ENCODE data around the gene NAA15. TPM values are rescaled to one million over a fixed set of nuclear protein-coding genes. Genes with fewer than 3 reads are reported as not detected.
"Not testable (repeated sequence)": the region's sequence is repeated elsewhere in the genome, so short reads cannot be mapped to it uniquely, and the experiment has no call there.

The NAA15 gene
- total RNA-seq, 1 donor from 2014 or later, result 33.1 TPM

- Histone ChIP-seq H3K36me3 (peaks cover 36% of the 10 kb centered on the region), H3K4me3 (no peak overlapping the region), H3K4me1 (no peaks in the 10 kb centered on the region), H3K27ac (replicated peaks) (no peak overlapping the region), H3K27me3 (ENCODE audit: low read depth) (no peaks in the 10 kb centered on the region), H3K9me3 (replicated peaks) (no peaks in the 10 kb centered on the region)
- no peak for DNase-seq
- TF ChIP-seq, protein P1, sequence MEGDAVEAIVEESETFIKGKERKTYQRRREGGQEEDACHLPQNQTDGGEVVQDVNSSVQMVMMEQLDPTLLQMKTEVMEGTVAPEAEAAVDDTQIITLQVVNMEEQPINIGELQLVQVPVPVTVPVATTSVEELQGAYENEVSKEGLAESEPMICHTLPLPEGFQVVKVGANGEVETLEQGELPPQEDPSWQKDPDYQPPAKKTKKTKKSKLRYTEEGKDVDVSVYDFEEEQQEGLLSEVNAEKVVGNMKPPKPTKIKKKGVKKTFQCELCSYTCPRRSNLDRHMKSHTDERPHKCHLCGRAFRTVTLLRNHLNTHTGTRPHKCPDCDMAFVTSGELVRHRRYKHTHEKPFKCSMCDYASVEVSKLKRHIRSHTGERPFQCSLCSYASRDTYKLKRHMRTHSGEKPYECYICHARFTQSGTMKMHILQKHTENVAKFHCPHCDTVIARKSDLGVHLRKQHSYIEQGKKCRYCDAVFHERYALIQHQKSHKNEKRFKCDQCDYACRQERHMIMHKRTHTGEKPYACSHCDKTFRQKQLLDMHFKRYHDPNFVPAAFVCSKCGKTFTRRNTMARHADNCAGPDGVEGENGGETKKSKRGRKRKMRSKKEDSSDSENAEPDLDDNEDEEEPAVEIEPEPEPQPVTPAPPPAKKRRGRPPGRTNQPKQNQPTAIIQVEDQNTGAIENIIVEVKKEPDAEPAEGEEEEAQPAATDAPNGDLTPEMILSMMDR (IDR thresholded peaks at IDR 0.05; ENCODE audit: borderline replicate concordance), result no peak
- intact Hi-C loops (cut with micrococcal nuclease), result no loop called here
Observed at GRCh38 chr4:139392797-139393196, 91.5 kb downstream of the NAA15 start.

DNA sequence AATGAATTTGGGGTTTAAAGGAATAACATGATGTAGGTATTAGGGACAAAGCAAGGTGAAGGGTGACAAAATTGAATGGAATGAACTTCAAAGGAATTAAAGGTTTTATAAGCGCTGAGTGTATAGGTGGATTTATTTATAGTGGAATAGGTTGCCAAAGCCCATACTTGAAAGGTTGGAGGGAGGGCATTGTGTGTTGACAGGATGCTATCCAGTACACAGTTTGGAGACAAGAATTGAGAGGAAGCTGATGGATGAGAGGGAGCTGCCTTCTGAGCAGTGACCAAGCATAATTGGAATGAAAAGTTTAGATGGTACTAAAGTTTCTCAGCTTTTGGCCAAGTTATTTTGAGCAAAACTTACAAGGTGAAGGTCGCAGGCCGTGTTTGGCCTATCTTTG is 100.1 kb downstream of the NAA15 start:
- no peak for DNase-seq
- Histone ChIP-seq H3K27me3 (ENCODE audit: low read depth) (no peaks in the 10 kb centered on the region), H3K36me3 (peaks cover 12% of the 10 kb centered on the region), H3K9me3 (replicated peaks) (no peaks in the 10 kb centered on the region), H3K4me1 (peaks cover 10% of the 10 kb centered on the region), H3K27ac (replicated peaks) (no peak overlapping the region), H3K4me3 (no peak overlapping the region)
- TF ChIP-seq, protein P1 (IDR thresholded peaks at IDR 0.05; ENCODE audit: borderline replicate concordance), result no peak
- intact Hi-C loops (cut with micrococcal nuclease), result no loop called here

DNA sequence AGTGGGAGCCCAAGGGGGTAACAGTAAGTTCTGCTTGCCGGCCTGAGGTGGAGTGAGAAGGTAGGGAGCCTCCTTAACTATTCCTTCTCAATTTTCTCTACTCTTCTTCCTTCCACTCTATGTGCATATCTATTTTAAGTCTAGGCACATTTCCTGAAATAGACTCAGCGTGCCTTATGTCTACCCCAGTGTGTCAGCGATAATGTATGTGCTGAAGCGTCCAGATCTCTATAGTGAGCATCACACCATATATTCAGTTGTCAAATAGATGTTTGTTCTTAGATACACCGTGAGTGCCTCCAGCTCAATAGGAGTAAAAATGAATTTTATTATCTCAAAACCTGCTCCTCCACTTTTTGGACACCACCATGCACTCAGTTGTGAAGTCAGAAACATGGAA is 101.1 kb downstream of the NAA15 start:
- H3K27ac ChIP-seq (replicated peaks), result no peak overlapping the region
- H3K9me3 ChIP-seq (replicated peaks), result no peaks in the 10 kb centered on the region
- H3K36me3 ChIP-seq, result peaks cover 5% of the 10 kb centered on the region
- TF ChIP-seq, protein P1 (IDR thresholded peaks at IDR 0.05; ENCODE audit: borderline replicate concordance), result no peak
- H3K4me3 ChIP-seq, result no peak overlapping the region
- intact Hi-C loops (cut with micrococcal nuclease), result no loop called here
- DNase-seq, result no peak
- no peaks in the 10 kb centered on the region for H3K27me3 ChIP-seq (ENCODE audit: low read depth)
- H3K4me1 ChIP-seq, result peaks cover 10% of the 10 kb centered on the region

DNA sequence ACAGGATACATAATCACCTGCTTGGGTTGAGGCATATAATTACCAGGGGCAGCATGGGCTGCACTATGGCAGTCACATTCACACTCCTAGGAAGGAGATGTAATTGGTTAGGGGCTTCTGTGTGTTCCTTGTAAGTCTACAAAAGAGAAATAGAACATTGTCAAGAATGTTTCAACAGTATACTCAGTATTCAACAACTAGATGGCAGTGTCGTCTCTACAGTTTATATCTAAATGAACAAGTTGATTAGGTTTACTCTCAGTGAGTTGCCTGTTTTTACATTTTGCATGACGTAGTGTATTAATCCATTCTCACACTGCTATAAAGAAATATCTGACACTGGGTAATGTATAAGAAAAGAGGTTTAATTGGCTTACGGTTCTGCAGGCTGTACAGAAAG is 102.2 kb downstream of the NAA15 start:
- Histone ChIP-seq H3K27ac (replicated peaks) (no peak overlapping the region), H3K4me1 (peaks cover 10% of the 10 kb centered on the region), H3K36me3 (peaks cover 3% of the 10 kb centered on the region), H3K4me3 (no peak overlapping the region), H3K27me3 (ENCODE audit: low read depth) (no peaks in the 10 kb centered on the region), H3K9me3 (replicated peaks) (no peaks in the 10 kb centered on the region)
- intact Hi-C loops (cut with micrococcal nuclease), result no loop called here
- DNase-seq, result no peak
- TF ChIP-seq, protein P1 (IDR thresholded peaks at IDR 0.05; ENCODE audit: borderline replicate concordance), result no peak

GRCh38 chr4:139410312-139410711 is 109.0 kb downstream of the NAA15 start:
- no peak overlapping the region for H3K27ac ChIP-seq (replicated peaks)
- TF ChIP-seq, protein P1 (IDR thresholded peaks at IDR 0.05; ENCODE audit: borderline replicate concordance), result no peak
- H3K27me3 ChIP-seq (ENCODE audit: low read depth), result no peaks in the 10 kb centered on the region
- no peaks in the 10 kb centered on the region for H3K36me3 ChIP-seq
- no peak for DNase-seq
- H3K4me1 ChIP-seq, result no peaks in the 10 kb centered on the region
- no peak overlapping the region for H3K4me3 ChIP-seq
- intact Hi-C loops (cut with micrococcal nuclease), result loop anchor here (10.0 kb wide), 1 partner anchor 94 kb away; no protein-coding TSS in a partner anchor
- peaks cover 15% of the 10 kb centered on the region for H3K9me3 ChIP-seq (replicated peaks)

- not testable (repeated sequence) for H3K36me3 ChIP-seq; H3K4me1 ChIP-seq; H3K27me3 ChIP-seq (ENCODE audit: low read depth); H3K4me3 ChIP-seq; H3K27ac ChIP-seq (replicated peaks); DNase-seq
- H3K9me3 ChIP-seq (replicated peaks), result peaks cover 15% of the 10 kb centered on the region
- intact Hi-C loops (cut with micrococcal nuclease), result loop anchor here (10.0 kb wide), 1 partner anchor 90 kb away; no protein-coding TSS in a partner anchor
Observed at GRCh38 chr4:139414671-139415210, 113.4 kb downstream of the NAA15 start.

Data from left ventricle myocardium inferior (tissue), 1 donor.